ENCODE results near the gene BICRA.
"Not testable (repeated sequence)": the region's sequence is repeated elsewhere in the genome, so short reads cannot be mapped to it uniquely, and the experiment has no call there.

The BICRA gene

GRCh38 chr19:47714339-47714738 lies 105.4 kb downstream of the BICRA start:
- H3K27ac ChIP-seq (ENCODE audit: low read length): no peak overlapping the region
- no peaks in the 10 kb centered on the region for H3K79me2 ChIP-seq (ENCODE audit: insufficient read depth, low read length)
- no peaks in the 10 kb centered on the region for H3K4me1 ChIP-seq (ENCODE audit: insufficient read depth, low read length)
- no peaks in the 10 kb centered on the region for H4K20me1 ChIP-seq (ENCODE audit: insufficient read depth, low read length)
- H3K27me3 ChIP-seq (ENCODE audit: insufficient read depth, low read length, poor library complexity): no peaks in the 10 kb centered on the region
- no peaks in the 10 kb centered on the region for H3K36me3 ChIP-seq (ENCODE audit: insufficient read depth, low read length)
- TF ChIP-seq EZH2 (IDR thresholded peaks at IDR 0.05; ENCODE audit: borderline replicate concordance, low read depth, low read length, severe bottlenecking): no peak
- no peak for TF ChIP-seq CTCF (IDR thresholded peaks at IDR 0.05; ENCODE audit: borderline replicate concordance, extremely low read depth, low read length, poor library complexity, severe bottlenecking)
- ATAC-seq (ENCODE audit: insufficient read depth, low read depth): no peak
- no peak overlapping the region for H3K9ac ChIP-seq (ENCODE audit: low read depth, low read length)
- H3K4me2 ChIP-seq (ENCODE audit: insufficient read depth, low read length): no peak overlapping the region
- H2AFZ ChIP-seq (ENCODE audit: low read depth, low read length): no peak overlapping the region
- no peak for DNase-seq
- no peak overlapping the region for H3K4me3 ChIP-seq (ENCODE audit: low read depth in 1 of 2, low read length in 2 of 2)
- peaks cover 2% of the 10 kb centered on the region for H3K9me3 ChIP-seq (ENCODE audit: insufficient read depth, low read length, severe bottlenecking)

- not testable (repeated sequence) for H3K36me3 ChIP-seq (ENCODE audit: insufficient read depth, low read length); H2AFZ ChIP-seq (ENCODE audit: low read depth, low read length); H3K4me1 ChIP-seq (ENCODE audit: insufficient read depth, low read length); H3K9me3 ChIP-seq (ENCODE audit: insufficient read depth, low read length, severe bottlenecking); ATAC-seq (ENCODE audit: insufficient read depth, low read depth); H3K79me2 ChIP-seq (ENCODE audit: insufficient read depth, low read length); H3K27me3 ChIP-seq (ENCODE audit: insufficient read depth, low read length, poor library complexity); H3K4me3 ChIP-seq (ENCODE audit: low read depth in 1 of 2, low read length in 2 of 2); DNase-seq; H3K4me2 ChIP-seq (ENCODE audit: insufficient read depth, low read length); H4K20me1 ChIP-seq (ENCODE audit: insufficient read depth, low read length); H3K27ac ChIP-seq (ENCODE audit: low read length); H3K9ac ChIP-seq (ENCODE audit: low read depth, low read length)
These were observed 105.9 kb downstream of the BICRA start for GRCh38 chr19:47714855-47715254.

GRCh38 chr19:47716270-47716937 lies 107.5 kb downstream of the BICRA start:
- no peak for DNase-seq
- Histone ChIP-seq H3K79me2 (ENCODE audit: insufficient read depth, low read length) (no peaks in the 10 kb centered on the region), H2AFZ (ENCODE audit: low read depth, low read length) (no peak overlapping the region), H3K9me3 (ENCODE audit: insufficient read depth, low read length, severe bottlenecking) (peaks cover 2% of the 10 kb centered on the region), H3K4me3 (ENCODE audit: low read depth in 1 of 2, low read length in 2 of 2) (no peak overlapping the region), H4K20me1 (ENCODE audit: insufficient read depth, low read length) (no peaks in the 10 kb centered on the region), H3K27ac (ENCODE audit: low read length) (no peak overlapping the region), H3K4me2 (ENCODE audit: insufficient read depth, low read length) (no peak overlapping the region), H3K9ac (ENCODE audit: low read depth, low read length) (no peak overlapping the region), H3K27me3 (ENCODE audit: insufficient read depth, low read length, poor library complexity) (no peaks in the 10 kb centered on the region), H3K4me1 (ENCODE audit: insufficient read depth, low read length) (no peaks in the 10 kb centered on the region), H3K36me3 (ENCODE audit: insufficient read depth, low read length) (no peaks in the 10 kb centered on the region)
- ATAC-seq (ENCODE audit: insufficient read depth, low read depth): peak; percentile 42; the same call in 1 of the 3 replicates
- TF ChIP-seq CTCF (IDR thresholded peaks at IDR 0.05; ENCODE audit: borderline replicate concordance, extremely low read depth, low read length, poor library complexity, severe bottlenecking): no peak
- TF ChIP-seq EZH2 (IDR thresholded peaks at IDR 0.05; ENCODE audit: borderline replicate concordance, low read depth, low read length, severe bottlenecking): no peak

GRCh38 chr19:47718415-47719046 lies 109.6 kb downstream of the BICRA start:
- H3K9me3 ChIP-seq (ENCODE audit: insufficient read depth, low read length, severe bottlenecking); ATAC-seq (ENCODE audit: insufficient read depth, low read depth); H3K4me3 ChIP-seq (ENCODE audit: low read depth in 1 of 2, low read length in 2 of 2); H3K27me3 ChIP-seq (ENCODE audit: insufficient read depth, low read length, poor library complexity); H3K27ac ChIP-seq (ENCODE audit: low read length); H3K4me2 ChIP-seq (ENCODE audit: insufficient read depth, low read length); H3K4me1 ChIP-seq (ENCODE audit: insufficient read depth, low read length); H3K9ac ChIP-seq (ENCODE audit: low read depth, low read length); DNase-seq; H4K20me1 ChIP-seq (ENCODE audit: insufficient read depth, low read length); H3K79me2 ChIP-seq (ENCODE audit: insufficient read depth, low read length); H2AFZ ChIP-seq (ENCODE audit: low read depth, low read length); H3K36me3 ChIP-seq (ENCODE audit: insufficient read depth, low read length): not testable (repeated sequence)

Data from DND-41 (cell line).